Ishikawa (cell line): ENCODE data around the gene ANTXR1.
A peak's percentile ranks its signal among the peaks of the same experiment; 100 is the strongest.

ENCODE experiments used
- CEBPB ChIP-seq: IDR thresholded peaks from 2 replicates; pipeline ENCODE4 v1.6.1; 2012
- CREB1 ChIP-seq: IDR thresholded peaks from 2 replicates; pipeline ENCODE4 v1.6.1; 2012; ENCODE audit warnings: low read depth
- EGR1 ChIP-seq: IDR thresholded peaks from 2 replicates; pipeline ENCODE4 v1.6.1; 2012
- EP300 ChIP-seq: IDR thresholded peaks from 2 replicates; pipeline ENCODE4 v1.6.1; 2012; ENCODE audit warnings: borderline replicate concordance
- NFIC ChIP-seq: IDR thresholded peaks from 2 replicates; pipeline ENCODE4 v1.6.1; 2012
- RAD21 ChIP-seq: IDR thresholded peaks from 2 replicates; pipeline ENCODE4 v1.6.1; 2012; ENCODE audit warnings: low read depth
- REST ChIP-seq: IDR thresholded peaks from 2 replicates; pipeline ENCODE4 v1.6.1; 2012; ENCODE audit warnings: low read depth, mild to moderate bottlenecking
- TAF1 ChIP-seq: IDR thresholded peaks from 2 replicates; pipeline ENCODE4 v1.6.1; 2012; ENCODE audit warnings: low read depth, mild to moderate bottlenecking
- TCF12 ChIP-seq: IDR thresholded peaks from 2 replicates; pipeline ENCODE4 v1.6.1; 2012; ENCODE audit warnings: low read depth
- TEAD4 ChIP-seq: IDR thresholded peaks from 2 replicates; pipeline ENCODE4 v1.6.1; 2012
- USF1 ChIP-seq: IDR thresholded peaks from 2 replicates; pipeline ENCODE4 v1.6.1; 2012
- YY1 ChIP-seq: IDR thresholded peaks from 2 replicates; pipeline ENCODE4 v1.6.1; 2012; ENCODE audit warnings: low read depth
- ZBTB7A ChIP-seq: IDR thresholded peaks from 2 replicates; pipeline ENCODE4 v1.6.1; 2012; ENCODE audit warnings: low read depth
- TF ChIP-seq, protein P1 (sequence below): IDR thresholded peaks from 2 replicates; pipeline ENCODE4 v1.6.1; 2012

DNA sequence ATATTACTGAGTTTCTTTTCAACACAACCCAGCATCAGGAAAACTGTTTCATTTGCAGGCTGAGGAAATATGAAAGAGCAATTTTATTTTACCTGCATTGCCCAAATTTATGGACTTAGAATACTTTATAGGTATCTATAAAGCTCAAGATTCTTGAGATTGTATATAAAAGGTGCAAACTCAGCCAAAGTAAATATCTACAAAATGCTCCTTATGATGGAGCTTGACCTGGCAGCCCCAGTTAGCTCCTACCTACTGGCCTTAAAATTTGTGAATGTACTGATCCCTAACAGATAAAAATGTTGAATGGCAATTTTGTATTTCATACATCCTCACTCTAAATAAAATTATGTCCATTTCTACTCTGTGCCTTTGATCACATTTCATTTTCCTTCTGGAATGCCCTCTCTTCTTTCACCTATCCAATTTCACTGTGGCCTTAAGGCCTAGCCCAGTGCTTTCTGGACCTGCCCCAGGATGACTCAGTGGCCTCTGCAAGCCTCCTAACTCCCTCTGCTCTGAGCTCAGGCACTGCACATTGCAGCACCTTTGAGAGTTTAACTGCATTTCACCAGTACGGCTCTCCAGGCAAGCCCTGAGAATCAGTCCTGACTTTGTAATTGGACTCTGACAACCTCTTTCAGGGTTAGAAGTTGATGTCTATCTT lies 125.9 kb downstream of the ANTXR1 start:
- no peak for TF ChIP-seq CREB1
- peak; percentile 13; the same call in 1 of the 2 replicates for TF ChIP-seq RAD21
- TF ChIP-seq NFIC: no peak
- peak; percentile 31; the same call in 1 of the 2 replicates for TF ChIP-seq EP300
- no peak for TF ChIP-seq ZBTB7A
- TF ChIP-seq REST: no peak
- no peak for TF ChIP-seq YY1
- TF ChIP-seq TCF12: no peak
- TF ChIP-seq EGR1: no peak
- TF ChIP-seq CEBPB: no peak
- TF ChIP-seq, protein P1, sequence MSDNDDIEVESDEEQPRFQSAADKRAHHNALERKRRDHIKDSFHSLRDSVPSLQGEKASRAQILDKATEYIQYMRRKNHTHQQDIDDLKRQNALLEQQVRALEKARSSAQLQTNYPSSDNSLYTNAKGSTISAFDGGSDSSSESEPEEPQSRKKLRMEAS: peak; percentile 22; the same call in 1 of the 2 replicates
- TF ChIP-seq TAF1: no peak
- 0 out of 2 replicates have a peak, but pooled peaks have one; percentile 18 for TF ChIP-seq TEAD4
- no peak for TF ChIP-seq USF1
